Esophagus muscularis mucosa (tissue), 4 donors: Measurements from ENCODE around the gene PYROXD2.

ENCODE experiments used
- EP300 ChIP-seq: sonication (generic); formaldehyde crosslinking; IDR thresholded peaks from one replicate; pipeline ENCODE4 v1.6.1; 2017; ENCODE audit warnings: antibody characterized with exemption
- POLR2A ChIP-seq: fragments of 450-650 bp; IDR thresholded peaks from one replicate; pipeline ENCODE4 v1.6.1; 2017; ENCODE audit warnings: antibody characterized with exemption, moderate library complexity, mild to moderate bottlenecking, low read depth
- POLR2AphosphoS5 ChIP-seq, 2 donors: sonication (generic); formaldehyde crosslinking; IDR thresholded peaks; one replicate each; pipeline ENCODE4 v1.6.1; 2017; ENCODE audit warnings: antibody characterized with exemption in 2 of 2
- TF ChIP-seq, protein P1 (sequence below), 3 experiments: fragments of 200-600 bp in 2 of 3; fragments of 450-650 bp in 1 of 3; sonication (generic) in 2 of 3; IDR thresholded peaks; one replicate each; pipeline ENCODE4 v1.5.1; 2017 to 2019; ENCODE audit warnings: antibody characterized with exemption in 3 of 3, mild to moderate bottlenecking in 2 of 3, moderate library complexity in 1 of 3

DNA sequence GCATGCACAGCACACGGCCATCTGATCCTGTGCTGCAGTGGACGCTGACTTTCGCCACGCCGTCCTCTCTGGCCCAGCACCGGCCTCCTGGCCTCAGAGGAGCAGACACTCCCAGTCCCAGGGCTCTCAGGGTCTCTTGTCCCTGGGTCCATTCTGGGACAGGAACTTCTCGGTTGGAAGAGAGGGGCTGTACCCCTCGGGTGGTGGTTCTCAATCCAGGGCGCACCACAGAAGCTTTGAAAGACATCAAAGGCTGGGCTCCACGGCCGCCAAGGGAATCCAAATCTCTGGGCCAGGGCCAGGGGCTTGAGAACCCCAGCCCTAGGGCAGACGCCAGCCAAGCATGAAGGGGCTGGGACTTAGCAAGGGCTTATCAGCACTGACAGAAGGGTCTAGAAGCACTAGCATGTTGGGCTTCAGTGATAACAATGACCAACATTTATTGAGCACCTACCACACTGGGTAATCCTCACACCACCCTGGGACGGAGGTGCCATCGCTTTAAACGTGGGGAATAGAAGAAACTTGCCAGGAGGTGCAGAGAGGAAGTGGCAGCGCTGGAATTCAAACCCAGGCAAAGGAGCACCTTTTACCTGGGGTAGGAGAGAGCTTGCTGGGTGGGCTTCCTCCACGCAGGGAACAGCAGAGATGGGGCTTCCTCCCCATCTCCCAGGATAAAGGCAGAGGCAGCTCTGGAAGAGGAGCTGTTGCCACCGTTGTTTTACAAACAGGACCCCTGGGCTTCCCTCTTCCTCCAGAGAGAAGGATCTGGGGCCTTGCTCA is 1.8 kb upstream of the PYROXD2 start:
- no peak for TF ChIP-seq EP300
- TF ChIP-seq, protein P1, sequence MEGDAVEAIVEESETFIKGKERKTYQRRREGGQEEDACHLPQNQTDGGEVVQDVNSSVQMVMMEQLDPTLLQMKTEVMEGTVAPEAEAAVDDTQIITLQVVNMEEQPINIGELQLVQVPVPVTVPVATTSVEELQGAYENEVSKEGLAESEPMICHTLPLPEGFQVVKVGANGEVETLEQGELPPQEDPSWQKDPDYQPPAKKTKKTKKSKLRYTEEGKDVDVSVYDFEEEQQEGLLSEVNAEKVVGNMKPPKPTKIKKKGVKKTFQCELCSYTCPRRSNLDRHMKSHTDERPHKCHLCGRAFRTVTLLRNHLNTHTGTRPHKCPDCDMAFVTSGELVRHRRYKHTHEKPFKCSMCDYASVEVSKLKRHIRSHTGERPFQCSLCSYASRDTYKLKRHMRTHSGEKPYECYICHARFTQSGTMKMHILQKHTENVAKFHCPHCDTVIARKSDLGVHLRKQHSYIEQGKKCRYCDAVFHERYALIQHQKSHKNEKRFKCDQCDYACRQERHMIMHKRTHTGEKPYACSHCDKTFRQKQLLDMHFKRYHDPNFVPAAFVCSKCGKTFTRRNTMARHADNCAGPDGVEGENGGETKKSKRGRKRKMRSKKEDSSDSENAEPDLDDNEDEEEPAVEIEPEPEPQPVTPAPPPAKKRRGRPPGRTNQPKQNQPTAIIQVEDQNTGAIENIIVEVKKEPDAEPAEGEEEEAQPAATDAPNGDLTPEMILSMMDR (IDR thresholded peaks at IDR 0.05), result no peak
- TF ChIP-seq POLR2AphosphoS5 (IDR thresholded peaks at IDR 0.05), result no peak
- no peak for TF ChIP-seq POLR2A
